K562 (cell line): ENCODE data around the gene NUP62. TPM values are rescaled to one million over a fixed set of nuclear protein-coding genes. Genes with fewer than 3 reads are reported as not detected.

Source experiments
- ATAC-seq: fragments of 200-7000 bp; cut with Tn5 transposase; 3 replicates; pipeline ENCODE4 v1.9.1; 2020; ENCODE audit warnings: moderate library complexity
- Bru-seq: library from RNA; stranded (reverse); fragments of 400-500 nt; gene quantifications from one replicate; lab custom pipeline; 2021; lab: Mats Ljungman, UMichigan
- BruChase-seq, 2 experiments: library from RNA; stranded (reverse); fragments of 400-500 nt; gene quantifications; one replicate each; lab custom pipeline; 2021; lab: Mats Ljungman, UMichigan
- BruUV-seq: library from RNA; stranded (reverse); fragments of 400-500 nt; replicated peaks from 2 replicates; lab custom pipeline; 2021; lab: Mats Ljungman, UMichigan
- CTCF ChIA-PET: fragments of 300-600 bp; formaldehyde crosslinking; extraction: SDS; loops from one replicate; lab custom pipeline; 2021; ENCODE audit warnings: low intra/inter-chr PET ratio; lab: Yijun Ruan, JAX
- POLR2A ChIA-PET: fragments of 300-600, 350-650 bp; sonication (Branson Sonifier 250); formaldehyde crosslinking; extraction: SDS; loops from one replicate; lab custom pipeline; 2021; ENCODE audit warnings: antibody characterized with exemption, inconsistent platforms; lab: Yijun Ruan, JAX
- DNase-seq, 4 experiments: peaks; one replicate each; pipeline versions ENCODE4 v3.0.0 to v3.0.0-alpha.2; 2011 to 2018; ENCODE audit warnings: low spot score in 3 of 4, mixed read lengths in 3 of 4; ENCODE audit errors: extremely low read depth in 1 of 4
- FAIRE-seq: peaks from 2 replicates; lab custom pipeline; 2011; peaks lifted over from hg19 to GRCh38; lab: Jason Lieb, UNC
- H2AFZ ChIP-seq: 2 replicates; pipeline ENCODE4 v1.6.0; 2011; ENCODE audit warnings: low read depth, low read length, control low read depth, inconsistent platforms
- H3K27ac ChIP-seq: fragments of 200-600 bp; 3 replicates; pipeline ENCODE4 v1.8.0; 2011; ENCODE audit warnings: low read depth, mild to moderate bottlenecking, control low read depth, inconsistent platforms, low read length, moderate library complexity, mixed read lengths; ENCODE audit errors: extremely low read depth
- H3K27me3 ChIP-seq, 2 experiments: fragments of 300-600 bp in 1 of 2; 2 replicates in 1 of 2; 3 replicates in 1 of 2; pipeline versions ENCODE4 v1.6.0 to v1.8.0; 2011; ENCODE audit warnings: inconsistent platforms in 2 of 2, low read length in 2 of 2, mild to moderate bottlenecking in 1 of 2, mixed read lengths in 1 of 2, moderate library complexity in 1 of 2; ENCODE audit not compliant: control insufficient read depth in 2 of 2, insufficient read depth in 2 of 2
- H3K36me3 ChIP-seq: fragments of 300-600 bp; 3 replicates; pipeline ENCODE4 v1.8.0; 2011; ENCODE audit warnings: mild to moderate bottlenecking, low read length, inconsistent platforms; ENCODE audit not compliant: control insufficient read depth, insufficient read depth
- H3K4me1 ChIP-seq, 2 experiments: fragments of 200-600 bp in 1 of 2; replicated peaks in 1 of 2; 2 replicates in 1 of 2; 3 replicates in 1 of 2; pipeline versions ENCODE4 v1.5.1 to v1.8.0; 2011; ENCODE audit warnings: inconsistent platforms in 2 of 2, low read length in 2 of 2, mild to moderate bottlenecking in 1 of 2, mixed read lengths in 1 of 2, moderate library complexity in 1 of 2; ENCODE audit not compliant: control insufficient read depth in 2 of 2, insufficient read depth in 2 of 2
- H3K4me2 ChIP-seq: 2 replicates; pipeline ENCODE4 v1.6.1; 2011; ENCODE audit warnings: low read length, control low read depth, inconsistent platforms, mixed read lengths; ENCODE audit not compliant: insufficient read depth
- H3K4me3 ChIP-seq: fragments of 200-600 bp; sonication (generic), shearing (Covaris generic); 2 replicates; pipeline ENCODE4 v1.5.1; 2016; ENCODE audit warnings: control low read depth, inconsistent platforms
- H3K79me2 ChIP-seq: fragments of 200-600 bp; 3 replicates; pipeline ENCODE4 v1.8.0; 2011; ENCODE audit warnings: low read length, inconsistent platforms; ENCODE audit not compliant: control insufficient read depth, insufficient read depth
- H3K9ac ChIP-seq, 2 experiments: 2 replicates each; pipeline versions ENCODE4 v1.6.0 to v1.6.1; 2011; ENCODE audit warnings: low read depth in 2 of 2, low read length in 2 of 2, control low read depth in 1 of 2, inconsistent platforms in 1 of 2, mild to moderate bottlenecking in 1 of 2, mixed read lengths in 1 of 2; ENCODE audit not compliant: insufficient read depth in 1 of 2
- H3K9me1 ChIP-seq: one replicate; pipeline ENCODE4 v1.6.0; 2011; ENCODE audit warnings: inconsistent platforms, mild to moderate bottlenecking, low read length, moderate library complexity; ENCODE audit not compliant: control insufficient read depth, insufficient read depth
- H3K9me3 ChIP-seq: replicated peaks from 2 replicates; pipeline ENCODE4 v1.5.1; 2011; ENCODE audit warnings: low read depth, low read length, inconsistent platforms; ENCODE audit not compliant: control insufficient read depth, insufficient read depth
- H4K20me1 ChIP-seq: replicated peaks from 2 replicates; pipeline ENCODE4 v1.6.1; 2011; ENCODE audit warnings: low read length, inconsistent platforms, mixed read lengths; ENCODE audit not compliant: control insufficient read depth, insufficient read depth
- BRD4 ChIP-seq: fragments of 200-600 bp; sonication (generic); IDR thresholded peaks from 2 replicates; pipeline ENCODE4 v1.6.1; 2017; ENCODE audit warnings: inconsistent platforms
- CHD1 ChIP-seq: fragments of 200-600 bp; sonication (generic); IDR thresholded peaks from one replicate; pipeline ENCODE4 v1.6.1; 2012; ENCODE audit warnings: mild to moderate bottlenecking, moderate library complexity, low read length, inconsistent platforms
- ELF2 ChIP-seq: fragments of 250-450 bp; sonication (Bioruptor Pico); IDR thresholded peaks from 2 replicates; pipeline ENCODE4 v1.5.0; 2021; ENCODE audit warnings: mild to moderate bottlenecking
- FOSL1 ChIP-seq: fragments of 200-800 bp; sonication (Bioruptor generic); conservative IDR thresholded peaks from 2 replicates; pipeline ENCODE4 v1.6.1; 2016; ENCODE audit warnings: missing genetic modification characterization, missing compliant biosample characterization
- FOXO4 ChIP-seq: fragments of 450-650 bp; formaldehyde crosslinking; IDR thresholded peaks from 2 replicates; pipeline ENCODE4 v1.4.0; 2020; ENCODE audit warnings: mild to moderate bottlenecking, moderate library complexity
- MAFK ChIP-seq: IDR thresholded peaks from 2 replicates; pipeline ENCODE4 v1.6.1; 2011; ENCODE audit warnings: low read length, improper control_type of control experiment
- MECOM ChIP-seq: fragments of 250-450 bp; sonication (Bioruptor Pico); IDR thresholded peaks from 2 replicates; pipeline ENCODE4 v1.8.0; 2022; ENCODE audit warnings: inconsistent platforms
- MYNN ChIP-seq, 2 experiments: sonication (generic); formaldehyde crosslinking in 1 of 2; IDR thresholded peaks; 2 replicates each; pipeline versions ENCODE4 v1.5.0 to v1.6.1; 2016 to 2020; ENCODE audit warnings: antibody characterized with exemption in 1 of 2, missing genetic modification reagents in 1 of 2
- NR3C1 ChIP-seq: sonication (generic); formaldehyde crosslinking; IDR thresholded peaks from 2 replicates; pipeline ENCODE4 v1.8.1; 2022; ENCODE audit warnings: missing genetic modification reagents
- PURB ChIP-seq: sonication (generic); formaldehyde crosslinking; IDR thresholded peaks from 2 replicates; pipeline ENCODE4 v1.9.0; 2021; ENCODE audit warnings: low read depth, mild to moderate bottlenecking, missing genetic modification reagents
- ZBTB26 ChIP-seq: fragments of 450-650 bp; formaldehyde crosslinking; IDR thresholded peaks from 2 replicates; pipeline ENCODE4 v1.4.0; 2022; ENCODE audit warnings: missing genetic modification characterization
- ZNF324 ChIP-seq: fragments of 250-450 bp; sonication (Bioruptor Pico); IDR thresholded peaks from 2 replicates; pipeline ENCODE4 v1.4.0; 2020; ENCODE audit warnings: mild to moderate bottlenecking
- ZNF347 ChIP-seq: fragments of 450-650 bp; formaldehyde crosslinking; IDR thresholded peaks from 2 replicates; pipeline ENCODE4 v1.4.0; 2020; ENCODE audit warnings: low read depth, mild to moderate bottlenecking, moderate library complexity
- ZNF77 ChIP-seq: fragments of 250-450 bp; sonication (Bioruptor Pico); IDR thresholded peaks from 2 replicates; pipeline ENCODE4 v1.5.0; 2020
- WGBS: fragments of 100-300 bp; shearing (Covaris generic); methylation state at CpG from one replicate; pipeline ENCODE4 v1.1.6; 2016; ENCODE audit warnings: low coverage, mixed read lengths; ENCODE audit not compliant: insufficient coverage; ENCODE audit errors: missing lambda C conversion rate; 5-methylcytosine and 5-hydroxymethylcytosine counted together
- in situ Hi-C: fragments of 300-500 bp; cut with MboI; formaldehyde crosslinking; loops from 4 replicates; pipeline ENCODE4 v1.15.0; 2018; ENCODE audit warnings: inconsistent platforms, mixed read lengths
- intact Hi-C: fragments of 100-400 bp; cut with micrococcal nuclease; formaldehyde crosslinking; loops from 2 replicates; pipeline ENCODE4 v1.14.2; 2022
- long read RNA-seq, 3 experiments: library from polyadenylated mRNA in 2 of 3; library from RNA in 1 of 3; unstranded in 2 of 3; stranded (forward) in 1 of 3; transcript quantifications; one replicate each; pipeline ENCODE4 v2.0.0, GENCODE V29; 2019 to 2022
- polyA minus RNA-seq, 3 experiments: library from RNA; depleted of rRNA, polyadenylated mRNA; stranded (reverse); fragments of >200 nt; gene quantifications; 2 replicates each; pipeline ENCODE4 v1.2.3, GENCODE V29; 2011
- polyA plus RNA-seq, 8 experiments: library from polyadenylated mRNA; depleted of rRNA in 4 of 8; stranded (reverse) in 5 of 8; unstranded in 3 of 8; fragments of >200 nt; fragmentation: Nextera tagmentation in 2 of 8; fragmentation: Illumina TruSeq in 1 of 8; extraction: Ambion mirVana in 2 of 8; extraction: Trizol in 1 of 8; gene quantifications; 2 replicates each; pipeline versions ENCODE4 v1.2.1 to v1.2.3, GENCODE V29; 2011 to 2014; ENCODE audit warnings: inconsistent platforms in 1 of 8, missing spikeins in 1 of 8
- total RNA-seq, 7 experiments: library from RNA; depleted of rRNA in 6 of 7; stranded (reverse); fragments of >200 nt in 6 of 7; fragmentation: Illumina TruSeq in 2 of 7; extraction: Trizol in 2 of 7; gene quantifications; 2 replicates each; pipeline versions ENCODE4 v1.2.1 to v1.2.3, GENCODE V29; 2011 to 2021; ENCODE audit warnings: low replicate concordance in 1 of 7

NUP62 gene
- total RNA-seq (2011; cell fraction: chromatin; rRNA removed; ENCODE audit: low replicate concordance) = 61.1 and 124 TPM in 2 replicates
- 57.5 and 59.2 TPM in 2 replicates for total RNA-seq (2011; cell fraction: nucleolus; rRNA removed)
- total RNA-seq (2011; cell fraction: nucleoplasm; rRNA removed) = 77.8 and 90.7 TPM in 2 replicates
- total RNA-seq (2014; rRNA removed) (78.5 and 101 TPM in 2 replicates), total RNA-seq (2014; rRNA removed; fragmentation: Illumina TruSeq; extraction: Trizol) (49.1 and 51.3 TPM in 2 replicates), total RNA-seq (2015; rRNA removed; fragmentation: Illumina TruSeq; extraction: Trizol) (68.0 and 70.2 TPM in 2 replicates), total RNA-seq (2021) (109 and 118 TPM in 2 replicates), polyA plus RNA-seq (2011; rRNA removed) (20.8 and 27.4 TPM in 2 replicates), polyA plus RNA-seq (2014; fragmentation: Illumina TruSeq; extraction: Trizol) (89.2 and 102 TPM in 2 replicates), polyA plus RNA-seq (2014; fragmentation: Nextera tagmentation; extraction: Ambion mirVana) (10 to 100 TPM; 16.9 to 20.7 TPM), polyA plus RNA-seq (2014; rRNA removed) (66.0 and 71.8 TPM in 2 replicates), polyA minus RNA-seq (2011; rRNA and poly(A)+ RNA removed) (14.2 and 15.0 TPM in 2 replicates), Bru-seq, nascent RNA (percentile 94 among the genes with signal in this experiment), BruChase-seq, experiment 1, labeled RNA remaining after a 2-hour chase (percentile 96 among the genes with signal in this experiment), BruChase-seq, experiment 2, labeled RNA remaining after a 6-hour chase (percentile 97 among the genes with signal in this experiment)
- 24.2 and 45.3 TPM in 2 replicates for polyA plus RNA-seq (2011; cell fraction: cytosol; rRNA removed)
- polyA plus RNA-seq (2011; cell fraction: nucleus; rRNA removed) = 21.8 and 35.3 TPM in 2 replicates
- polyA plus RNA-seq (2012) = 51.8 and 87.1 TPM in 2 replicates
- 25.2 and 30.2 TPM in 2 replicates for polyA minus RNA-seq (2011; cell fraction: cytosol; rRNA and poly(A)+ RNA removed)
- 12.9 and 13.6 TPM in 2 replicates for polyA minus RNA-seq (2011; cell fraction: nucleus; rRNA and poly(A)+ RNA removed)
- long read RNA-seq, experiment 1, transcript NUP62-211 (3 exons, 2,053 nt) = minor isoform, 51 of 657 reads
- long read RNA-seq, experiment 1, transcript NUP62-216 (3 exons, 562 nt) = minor isoform, 13 of 657 reads
- long read RNA-seq, experiment 1, transcript NUP62-201 (3 exons, 2,870 nt) = minor isoform, 51 of 657 reads
- long read RNA-seq, experiment 1, transcript NUP62-202 (2 exons, 3,479 nt) = major isoform, 192 of 657 reads
- long read RNA-seq, experiment 1, partial matches to known transcripts = 1 of 657 reads
- long read RNA-seq, experiment 1, other reads (novel, unspliced or antisense) = 344 of 657 reads
- long read RNA-seq, experiment 2, transcript NUP62-202 (2 exons, 3,479 nt) = major isoform, 49 of 82 reads
- long read RNA-seq, experiment 2, transcript NUP62-201 (3 exons, 2,870 nt) = minor isoform, 11 of 82 reads
- long read RNA-seq, experiment 2, partial matches to known transcripts = 0 of 82 reads
- long read RNA-seq, experiment 2, other reads (novel, unspliced or antisense) = 15 of 82 reads
- long read RNA-seq, experiment 3, transcript NUP62-202 (2 exons, 3,479 nt) = major isoform, 42 of 81 reads
- long read RNA-seq, experiment 3, transcript NUP62-201 (3 exons, 2,870 nt) = minor isoform, 8 of 81 reads
- long read RNA-seq, experiment 3, partial matches to known transcripts = 0 of 81 reads
- long read RNA-seq, experiment 3, other reads (novel, unspliced or antisense) = 24 of 81 reads

GRCh38 chr19:49929121-49929610 is at the start of gene NUP62, which contains the start of gene ATF5:
NUP62 (minus strand) TSS chr19:49929504; CDS start chr19:49909807, 19,697 bp downstream.
ATF5 (plus strand) TSS chr19:49929205; CDS start chr19:49930851, 1,646 bp downstream.
- intact Hi-C loops (loop anchor here (5.0 kb wide), 1 partner anchor 62 kb away; the partner anchor contains the start of gene PNKP), in situ Hi-C loops (no loop called here)
- no peak for FAIRE-seq
- peak within 1 kb of the TSS; percentile 94 to 98 for H3K9ac ChIP-seq
- POLR2A ChIA-PET = interaction anchor here (0.6 to 6.4 kb wide), 19 partner anchors 15 to 609 kb away, joined by 3 to 105 read pairs (median 5); partner anchors contain the start of genes AKT1S1 and TBC1D17
- H3K4me3 ChIP-seq = peak within 1 kb of the TSS; percentile 55
- H3K27ac ChIP-seq = peak within 1 kb of the TSS; percentile 92
- peaks cover 33 to 57% of the 10 kb centered on the region in 2 experiments for H3K4me1 ChIP-seq
- under 1% methylated on average over 39 of the region's 48 CpGs for WGBS
- peak; percentile 97 to 99 (median 98) for DNase-seq
- peak within 1 kb of the TSS; percentile 97 for H3K4me2 ChIP-seq
- H3K36me3 ChIP-seq = peaks cover 48% of the 10 kb centered on the region
- H3K79me2 ChIP-seq = peaks cover 69% of the 10 kb centered on the region
- no peaks in the 10 kb centered on the region for H3K27me3 ChIP-seq
- peaks cover 7% of the 10 kb centered on the region for H3K9me1 ChIP-seq
- no peaks in the 10 kb centered on the region for H3K9me3 ChIP-seq
- H2AFZ ChIP-seq = peak within 1 kb of the TSS; percentile 93
- TSS peak; percentile 72 for BruUV-seq
- peaks cover 12% of the 10 kb centered on the region for H4K20me1 ChIP-seq
- ATAC-seq = peak; percentile 65
- CTCF ChIA-PET = no interaction called here
- TF ChIP-seq FOSL1 (tag) (no peak; the same call in 1 of the 2 replicates), FOXO4 (no peak), ZNF347 (CRISPR knock-in tag) (no peak), BRD4 (peak; percentile 80), MYNN (IDR thresholded peaks at IDR 0.05) (no peak), MYNN (CRISPR knock-in tag; IDR thresholded peaks at IDR 0.05) (no peak), NR3C1 (CRISPR knock-in tag) (no peak; the same call in 1 of the 2 replicates), CHD1 (no peak), ZNF324 (CRISPR knock-in tag) (no peak; the same call in 1 of the 2 replicates), ZNF77 (CRISPR knock-in tag) (no peak), ELF2 (CRISPR knock-in tag) (0 out of 2 replicates have a peak, but pooled peaks have one; percentile 35), MECOM (CRISPR knock-in tag) (peak; percentile 50), PURB (CRISPR knock-in tag) (no peak), MAFK (no peak), ZBTB26 (peak; percentile 58; the same call in 1 of the 2 replicates)
